GM12874 (cell line): ENCODE data around the gene ZNF385D.

ENCODE experiments used
- TF ChIP-seq, protein P1 (sequence below): IDR thresholded peaks from 2 replicates; pipeline ENCODE4 v1.5.1; 2011; ENCODE audit warnings: low read depth, mild to moderate bottlenecking, control low read depth, low read length, moderate library complexity; ENCODE audit not compliant: insufficient read depth

The ZNF385D gene

GRCh38 chr3:21534462-21534861, 216.5 kb downstream of the ZNF385D start:
- TF ChIP-seq, protein P1, sequence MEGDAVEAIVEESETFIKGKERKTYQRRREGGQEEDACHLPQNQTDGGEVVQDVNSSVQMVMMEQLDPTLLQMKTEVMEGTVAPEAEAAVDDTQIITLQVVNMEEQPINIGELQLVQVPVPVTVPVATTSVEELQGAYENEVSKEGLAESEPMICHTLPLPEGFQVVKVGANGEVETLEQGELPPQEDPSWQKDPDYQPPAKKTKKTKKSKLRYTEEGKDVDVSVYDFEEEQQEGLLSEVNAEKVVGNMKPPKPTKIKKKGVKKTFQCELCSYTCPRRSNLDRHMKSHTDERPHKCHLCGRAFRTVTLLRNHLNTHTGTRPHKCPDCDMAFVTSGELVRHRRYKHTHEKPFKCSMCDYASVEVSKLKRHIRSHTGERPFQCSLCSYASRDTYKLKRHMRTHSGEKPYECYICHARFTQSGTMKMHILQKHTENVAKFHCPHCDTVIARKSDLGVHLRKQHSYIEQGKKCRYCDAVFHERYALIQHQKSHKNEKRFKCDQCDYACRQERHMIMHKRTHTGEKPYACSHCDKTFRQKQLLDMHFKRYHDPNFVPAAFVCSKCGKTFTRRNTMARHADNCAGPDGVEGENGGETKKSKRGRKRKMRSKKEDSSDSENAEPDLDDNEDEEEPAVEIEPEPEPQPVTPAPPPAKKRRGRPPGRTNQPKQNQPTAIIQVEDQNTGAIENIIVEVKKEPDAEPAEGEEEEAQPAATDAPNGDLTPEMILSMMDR, result no peak

DNA sequence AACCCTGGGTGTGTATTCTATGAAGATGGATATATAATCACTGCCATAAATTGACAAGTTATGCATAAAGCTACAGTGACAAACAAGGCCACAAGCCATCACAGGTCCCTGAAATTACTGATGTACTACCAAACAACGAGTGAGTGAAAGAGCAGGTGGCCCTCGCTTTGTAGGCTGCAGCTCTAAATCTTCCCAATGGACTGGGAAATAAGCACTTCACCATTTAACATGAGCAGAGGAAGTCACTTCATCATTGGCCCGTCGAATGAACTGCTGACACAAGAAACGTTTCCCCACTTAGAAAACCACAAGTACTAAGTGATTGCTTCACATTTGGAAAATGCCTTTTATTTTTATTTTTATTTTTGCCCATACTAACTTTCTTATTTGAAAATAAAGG, 218.0 kb downstream of the ZNF385D start:
- TF ChIP-seq, protein P1, result no peak

GRCh38 chr3:21531909-21532308, 219.1 kb downstream of the ZNF385D start:
- TF ChIP-seq, protein P1, result no peak

GRCh38 chr3:21528291-21528995, 222.6 kb downstream of the ZNF385D start:
- TF ChIP-seq, protein P1, result no peak

DNA sequence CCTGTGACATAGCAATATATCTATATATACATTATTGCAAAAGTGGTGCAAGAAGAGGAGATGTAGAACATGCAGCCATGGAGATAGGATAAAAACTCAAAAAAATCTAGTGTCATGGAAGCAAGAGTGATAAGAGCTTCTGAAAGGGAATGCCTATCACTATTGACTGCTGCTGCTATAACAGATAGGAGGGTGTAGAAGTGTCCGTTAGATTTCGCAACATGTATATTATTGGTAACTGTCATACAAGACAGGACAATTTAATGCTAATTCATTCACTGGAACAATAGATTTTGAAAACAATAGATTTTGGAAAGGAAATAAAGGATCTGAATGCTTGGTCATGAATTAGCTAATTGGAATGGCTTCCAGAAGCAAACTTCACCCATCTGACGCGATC, 224.5 kb downstream of the ZNF385D start:
- TF ChIP-seq, protein P1, result no peak

- TF ChIP-seq, protein P1, result no peak
Measured at GRCh38 chr3:21524133-21524532, 226.9 kb downstream of the ZNF385D start.

DNA sequence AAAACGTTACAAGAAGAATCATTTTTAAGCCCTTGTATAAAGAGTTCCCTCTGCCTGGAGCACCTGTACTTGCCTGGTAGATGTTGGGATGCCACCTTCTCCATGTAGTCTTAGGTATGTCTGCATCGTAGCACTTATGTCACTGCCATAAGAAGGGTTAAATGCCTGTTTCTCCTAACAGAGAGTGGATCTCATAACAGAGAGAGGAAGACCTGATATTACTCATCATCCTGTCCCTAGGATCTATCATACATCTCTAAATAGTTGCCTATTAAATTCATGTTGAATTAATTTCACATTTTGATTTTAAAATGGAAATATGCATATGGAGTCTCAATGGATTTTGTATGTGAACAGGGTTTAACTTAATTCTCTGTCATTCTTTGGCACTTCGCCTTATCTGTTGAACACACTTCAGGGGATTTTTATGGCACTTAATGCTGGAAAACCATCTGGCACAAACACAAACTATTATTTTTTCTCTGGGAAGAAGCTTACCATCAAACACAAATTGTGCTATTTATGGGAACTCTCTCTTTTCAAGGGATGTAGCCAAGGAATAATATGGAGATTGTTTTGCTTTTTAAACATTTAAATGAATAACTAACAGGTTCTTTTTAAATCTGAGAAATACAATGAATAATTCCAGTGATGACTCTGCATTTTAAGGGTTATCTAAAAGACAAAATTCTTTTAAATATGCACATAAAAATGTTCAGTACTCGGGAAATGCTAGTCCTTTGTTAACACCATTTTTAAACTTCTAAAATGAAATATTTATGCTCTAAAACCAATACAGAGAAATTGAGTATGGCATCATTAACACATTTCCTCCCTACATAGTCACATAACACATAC, 230.7 kb downstream of the ZNF385D start:
- TF ChIP-seq, protein P1, result no peak
